Ishikawa (cell line): ENCODE results near the gene PDZD2.

Source experiments
- CEBPB ChIP-seq: IDR thresholded peaks from 2 replicates; pipeline ENCODE4 v1.6.1; 2012
- CREB1 ChIP-seq: IDR thresholded peaks from 2 replicates; pipeline ENCODE4 v1.6.1; 2012; ENCODE audit warnings: low read depth
- EGR1 ChIP-seq: IDR thresholded peaks from 2 replicates; pipeline ENCODE4 v1.6.1; 2012
- EP300 ChIP-seq: IDR thresholded peaks from 2 replicates; pipeline ENCODE4 v1.6.1; 2012; ENCODE audit warnings: borderline replicate concordance
- FOXM1 ChIP-seq: IDR thresholded peaks from 2 replicates; pipeline ENCODE4 v1.6.1; 2012; ENCODE audit warnings: low read depth, borderline replicate concordance
- MAX ChIP-seq: IDR thresholded peaks from 2 replicates; pipeline ENCODE4 v1.6.1; 2012
- NFIC ChIP-seq: IDR thresholded peaks from 2 replicates; pipeline ENCODE4 v1.6.1; 2012
- RAD21 ChIP-seq: IDR thresholded peaks from 2 replicates; pipeline ENCODE4 v1.6.1; 2012; ENCODE audit warnings: low read depth
- REST ChIP-seq: IDR thresholded peaks from 2 replicates; pipeline ENCODE4 v1.6.1; 2012; ENCODE audit warnings: low read depth, mild to moderate bottlenecking
- TAF1 ChIP-seq: IDR thresholded peaks from 2 replicates; pipeline ENCODE4 v1.6.1; 2012; ENCODE audit warnings: low read depth, mild to moderate bottlenecking
- TCF12 ChIP-seq: IDR thresholded peaks from 2 replicates; pipeline ENCODE4 v1.6.1; 2012; ENCODE audit warnings: low read depth
- TEAD4 ChIP-seq: IDR thresholded peaks from 2 replicates; pipeline ENCODE4 v1.6.1; 2012
- USF1 ChIP-seq: IDR thresholded peaks from 2 replicates; pipeline ENCODE4 v1.6.1; 2012
- YY1 ChIP-seq: IDR thresholded peaks from 2 replicates; pipeline ENCODE4 v1.6.1; 2012; ENCODE audit warnings: low read depth
- ZBTB7A ChIP-seq: IDR thresholded peaks from 2 replicates; pipeline ENCODE4 v1.6.1; 2012; ENCODE audit warnings: low read depth

PDZD2 gene

GRCh38 chr5:32018476-32019436 lies 379.8 kb downstream of the PDZD2 start:
- TF ChIP-seq TEAD4 (no peak), YY1 (no peak), USF1 (no peak), NFIC (no peak), TCF12 (no peak), MAX (no peak), EGR1 (no peak), RAD21 (no peak), FOXM1 (no peak), TAF1 (no peak), CEBPB (no peak), REST (no peak), CREB1 (no peak), EP300 (no peak), ZBTB7A (no peak)

GRCh38 chr5:32020271-32020670 lies 381.3 kb downstream of the PDZD2 start:
- TF ChIP-seq RAD21 (no peak), FOXM1 (no peak), TCF12 (no peak), CEBPB (no peak), MAX (no peak), TEAD4 (no peak), REST (no peak), NFIC (no peak), YY1 (no peak), EGR1 (no peak)

GRCh38 chr5:32020946-32021345 lies 382.0 kb downstream of the PDZD2 start:
- TF ChIP-seq TAF1 (no peak), USF1 (no peak), ZBTB7A (no peak), RAD21 (no peak), EGR1 (no peak)

GRCh38 chr5:32021771-32022170 lies 382.8 kb downstream of the PDZD2 start:
- TF ChIP-seq EP300 (no peak), YY1 (no peak), CREB1 (no peak), RAD21 (no peak), TAF1 (no peak)

GRCh38 chr5:32022638-32023037 lies 383.7 kb downstream of the PDZD2 start:
- TF ChIP-seq NFIC: no peak
- no peak for TF ChIP-seq USF1
- no peak for TF ChIP-seq CREB1
- TF ChIP-seq FOXM1: no peak
- no peak for TF ChIP-seq YY1
- TF ChIP-seq EGR1: no peak

- TF ChIP-seq CEBPB (no peak), EP300 (no peak), ZBTB7A (no peak), MAX (no peak), CREB1 (no peak), YY1 (no peak), TCF12 (no peak), RAD21 (no peak), REST (no peak), NFIC (no peak), EGR1 (no peak), USF1 (no peak), TEAD4 (no peak), TAF1 (no peak), FOXM1 (no peak)
Observed at GRCh38 chr5:32023816-32024215, 384.9 kb downstream of the PDZD2 start.
